Small intestine (tissue), 7 donors: ENCODE results near the gene MDM2. TPM values are rescaled to one million over a fixed set of nuclear protein-coding genes. Genes with fewer than 3 reads are reported as not detected.

Experiments used
- DNase-seq, 2 donors: peaks; one replicate each; pipeline versions ENCODE4 v3.0.0 to v3.0.0-alpha.2; 2013
- FAIRE-seq: peaks from 2 replicates; lab custom pipeline; 2012; peaks lifted over from hg19 to GRCh38; lab: Jason Lieb, UNC
- H3K27ac ChIP-seq, 3 donors: one replicate each; pipeline ENCODE4 v1.5.1; 2013; ENCODE audit warnings: low read length in 2 of 3, mild to moderate bottlenecking in 2 of 3, control low read depth in 1 of 3, inconsistent platforms in 1 of 3, low read depth in 1 of 3, moderate library complexity in 1 of 3
- H3K27me3 ChIP-seq, 3 donors: one replicate each; pipeline ENCODE4 v1.6.1; 2013; ENCODE audit warnings: low read length in 3 of 3, inconsistent platforms in 1 of 3; ENCODE audit not compliant: control insufficient read depth in 3 of 3, insufficient read depth in 3 of 3
- H3K36me3 ChIP-seq, 3 donors: one replicate each; pipeline ENCODE4 v1.6.1; 2013; ENCODE audit warnings: low read length in 3 of 3, inconsistent platforms in 1 of 3, low read depth in 1 of 3, mild to moderate bottlenecking in 1 of 3, moderate library complexity in 1 of 3; ENCODE audit not compliant: control insufficient read depth in 3 of 3, insufficient read depth in 2 of 3
- H3K4me1 ChIP-seq, 3 donors: one replicate each; pipeline ENCODE4 v1.6.1; 2013; ENCODE audit warnings: low read length in 2 of 3, inconsistent platforms in 1 of 3, low read depth in 1 of 3, mild to moderate bottlenecking in 1 of 3, moderate library complexity in 1 of 3; ENCODE audit not compliant: control insufficient read depth in 3 of 3, insufficient read depth in 2 of 3
- H3K4me3 ChIP-seq, 3 donors: one replicate each; pipeline ENCODE4 v1.5.1; 2013; ENCODE audit warnings: low read length in 3 of 3, control low read depth in 1 of 3, inconsistent platforms in 1 of 3, low read depth in 1 of 3, mild to moderate bottlenecking in 1 of 3, moderate library complexity in 1 of 3
- H3K9me3 ChIP-seq, 2 donors: one replicate each; pipeline ENCODE4 v1.6.1; 2013; ENCODE audit warnings: low read depth in 1 of 2, low read length in 1 of 2; ENCODE audit not compliant: control insufficient read depth in 2 of 2, insufficient read depth in 1 of 2
- WGBS, 3 donors: extraction: QIAGEN DNeasy Blood & Tissue Kit; methylation state at CpG; one replicate each; pipeline ENCODE4 v1.1.7; 2013; 5-methylcytosine and 5-hydroxymethylcytosine counted together
- polyA plus RNA-seq, 4 donors: library from polyadenylated mRNA; stranded (reverse) in 3 of 4; unstranded in 1 of 4; fragments of 200-250 nt in 3 of 4; fragments of 120-200 nt in 1 of 4; gene quantifications; one replicate each; pipeline versions ENCODE4 v1.2.1 to v1.2.3, GENCODE V29; 2013
- donor health status: healthy with polysubstance abuse.
- donor health status: control.
- donor health status: control.
- donor health status: Bipolar disorder and iron deficiency.
- donor health status: healthy.

The MDM2 gene
- polyA plus RNA-seq, 4 donors: 20.8 to 44.1 (median 29.6) TPM

GRCh38 chr12:68766646-68767045 lies 41.3 kb upstream of the MDM2 start:
- no peak for DNase-seq
- H3K4me1 ChIP-seq: no peaks in the 10 kb centered on the region
- 93 to 94% (median 93%) methylated on average over 2 of the region's 2 CpGs for WGBS, 3 donors
- H3K27me3 ChIP-seq: no peaks in the 10 kb centered on the region
- H3K4me3 ChIP-seq: no peak overlapping the region
- H3K9me3 ChIP-seq: no peaks in the 10 kb centered on the region
- no peak overlapping the region for H3K27ac ChIP-seq
- no peak for FAIRE-seq
- H3K36me3 ChIP-seq: peaks cover 0 to 18% (median 0%) of the 10 kb centered on the region in 3 donors

DNA sequence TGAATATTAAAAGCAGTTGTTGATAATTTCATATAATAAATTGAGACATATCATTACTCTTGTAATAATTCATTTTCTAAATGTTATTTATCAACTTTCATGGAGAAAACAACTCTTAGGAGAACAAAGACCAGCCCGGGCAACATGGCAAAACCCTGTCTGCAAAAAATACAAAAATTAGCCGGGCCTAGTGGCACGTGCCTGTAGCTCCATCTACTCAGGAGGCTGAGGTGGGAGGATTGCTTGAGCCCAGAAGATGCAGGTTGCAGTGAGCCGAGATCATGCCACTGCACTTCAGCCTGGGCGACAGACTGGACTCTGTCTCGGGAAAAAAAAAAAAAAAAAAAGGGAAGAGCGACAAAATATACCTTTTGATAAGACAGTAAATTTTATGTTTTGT lies 40.8 kb upstream of the MDM2 start:
- H3K4me1 ChIP-seq: no peaks in the 10 kb centered on the region
- H3K4me3 ChIP-seq: no peak overlapping the region
- H3K9me3 ChIP-seq: no peaks in the 10 kb centered on the region
- no peak overlapping the region for H3K27ac ChIP-seq
- 91 to 96% (median 95%) methylated on average over 7 of the region's 7 CpGs for WGBS, 3 donors
- no peak for FAIRE-seq
- H3K27me3 ChIP-seq: no peaks in the 10 kb centered on the region
- DNase-seq: no peak
- H3K36me3 ChIP-seq: peaks cover 0 to 15% (median 0%) of the 10 kb centered on the region in 3 donors

DNA sequence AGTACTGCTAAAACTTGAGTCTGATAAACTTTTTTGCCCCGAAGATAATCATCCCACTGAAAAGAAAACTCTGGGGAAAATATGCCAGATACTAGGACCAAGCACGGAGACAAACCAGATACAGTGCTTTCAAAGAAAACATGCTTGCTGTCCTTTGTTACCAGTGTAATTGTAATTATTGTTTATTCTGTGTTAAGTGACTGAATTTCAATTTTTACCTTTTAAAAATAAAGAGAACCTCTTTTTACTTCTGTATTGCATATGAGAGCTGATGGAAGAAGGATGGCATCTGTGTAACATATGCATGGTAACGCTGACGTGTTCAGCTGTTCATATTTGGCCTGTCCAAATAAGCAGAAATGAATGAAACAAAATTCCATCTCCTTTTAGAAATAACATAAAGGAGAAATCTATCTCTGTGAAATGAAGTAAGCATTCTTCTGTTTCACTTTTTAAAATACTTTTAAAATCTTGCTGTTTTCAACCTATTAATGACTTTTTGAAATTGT lies 39.5 kb upstream of the MDM2 start:
- Histone ChIP-seq H3K36me3 (peaks cover 0 to 6% (median 0%) of the 10 kb centered on the region in 3 donors), H3K27me3 (no peaks in the 10 kb centered on the region)

GRCh38 chr12:68769941-68770340 lies 38.0 kb upstream of the MDM2 start:
- DNase-seq: no peak
- FAIRE-seq: no peak
- WGBS, 3 donors: 91 to 100% (median 91%) methylated on average over 1 of the region's 1 CpG
- Histone ChIP-seq H3K27ac (no peak overlapping the region), H3K36me3 (peaks cover 0 to 4% (median 0%) of the 10 kb centered on the region in 3 donors), H3K27me3 (no peaks in the 10 kb centered on the region), H3K4me1 (no peaks in the 10 kb centered on the region), H3K9me3 (no peaks in the 10 kb centered on the region), H3K4me3 (no peak overlapping the region)

More for the DNA sequence above, 39.5 kb upstream of the MDM2 start:
- WGBS, 3 donors: 93 to 95% (median 94%) methylated on average over 4 of the region's 4 CpGs
- DNase-seq (no peak), FAIRE-seq (no peak)
- Histone ChIP-seq H3K27ac (no peak overlapping the region), H3K4me1 (no peaks in the 10 kb centered on the region), H3K4me3 (no peak overlapping the region), H3K9me3 (no peaks in the 10 kb centered on the region)

- H3K9me3 ChIP-seq: no peaks in the 10 kb centered on the region
- DNase-seq (no peak), FAIRE-seq (no peak)
- no peak overlapping the region for H3K4me3 ChIP-seq
- H3K27me3 ChIP-seq: no peaks in the 10 kb centered on the region
- H3K27ac ChIP-seq: no peak overlapping the region
- WGBS, 3 donors: 87 to 91% (median 89%) methylated on average over 5 of the region's 5 CpGs
- H3K4me1 ChIP-seq: no peaks in the 10 kb centered on the region
- H3K36me3 ChIP-seq: peaks cover 0 to 4% (median 0%) of the 10 kb centered on the region in 3 donors
Measured at GRCh38 chr12:68771223-68771925, 36.6 kb upstream of the MDM2 start.

- H3K27ac ChIP-seq: no peak overlapping the region
- H3K4me1 ChIP-seq: no peaks in the 10 kb centered on the region
- WGBS, 3 donors: 61 to 82% (median 74%) methylated on average over 8 of the region's 8 CpGs
- H3K4me3 ChIP-seq: no peak overlapping the region
- H3K9me3 ChIP-seq: no peaks in the 10 kb centered on the region
- no peak for DNase-seq
- H3K27me3 ChIP-seq: no peaks in the 10 kb centered on the region
- H3K36me3 ChIP-seq: no peaks in the 10 kb centered on the region
- FAIRE-seq: no peak
Measured at GRCh38 chr12:68772714-68773113, 35.3 kb upstream of the MDM2 start.

DNA sequence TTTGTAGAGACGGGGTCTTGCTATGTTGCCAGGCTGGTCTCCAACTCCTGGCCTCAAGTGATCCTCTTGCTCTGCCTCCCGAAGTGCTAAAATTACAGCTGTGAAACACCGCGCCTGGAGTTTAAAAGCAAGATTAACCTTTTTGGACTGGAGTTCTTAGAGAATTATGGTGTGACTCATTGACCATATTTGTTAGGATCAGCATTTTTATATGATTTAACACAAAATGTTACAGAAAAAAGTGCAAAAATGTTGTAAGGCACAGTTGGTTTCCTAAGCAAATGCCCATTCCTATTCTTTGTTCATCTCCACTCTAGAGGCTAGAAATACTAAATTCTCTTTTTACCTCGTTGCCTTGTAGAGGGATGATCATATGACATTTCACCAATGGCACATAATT lies 34.4 kb upstream of the MDM2 start:
- 89 to 94% (median 90%) methylated on average over 5 of the region's 5 CpGs for WGBS, 3 donors
- H3K27ac ChIP-seq: no peak overlapping the region

DNA sequence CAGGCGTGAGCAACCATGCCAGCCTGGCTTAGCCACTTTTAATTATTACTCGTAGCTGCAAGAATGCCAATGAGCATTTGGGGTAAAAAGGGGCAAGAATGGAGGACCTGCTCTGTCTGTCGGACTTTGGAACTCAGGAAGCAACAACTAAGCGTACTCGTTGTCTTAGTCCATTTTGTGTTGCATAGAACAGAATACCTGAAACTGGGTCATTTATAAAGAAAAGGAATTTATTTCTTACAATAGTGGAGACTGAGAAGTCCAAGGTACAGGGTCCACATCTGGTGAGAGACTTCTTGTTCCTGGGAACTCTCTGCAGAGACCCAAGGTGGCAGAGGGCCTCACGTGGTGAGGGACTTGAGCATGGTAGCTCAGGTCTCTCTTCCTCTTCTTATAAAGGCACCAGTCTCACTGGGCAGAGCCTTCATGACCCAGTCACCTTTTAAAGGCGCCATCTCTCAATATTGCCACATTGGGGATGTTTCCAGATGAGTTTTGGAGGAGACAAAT lies 32.8 kb upstream of the MDM2 start:
- FAIRE-seq: no peak
- Histone ChIP-seq H3K36me3 (no peaks in the 10 kb centered on the region), H3K4me1 (no peaks in the 10 kb centered on the region), H3K4me3 (no peak overlapping the region), H3K9me3 (no peaks in the 10 kb centered on the region), H3K27ac (no peak overlapping the region), H3K27me3 (no peaks in the 10 kb centered on the region)
- peak in 1 of 2 donors; percentile 60 for DNase-seq
- 88 to 92% (median 91%) methylated on average over 7 of the region's 7 CpGs for WGBS, 3 donors

More for the DNA sequence above, 34.4 kb upstream of the MDM2 start:
- DNase-seq (no peak), FAIRE-seq (no peak)
- Histone ChIP-seq H3K27me3 (no peaks in the 10 kb centered on the region), H3K4me1 (no peaks in the 10 kb centered on the region), H3K9me3 (no peaks in the 10 kb centered on the region), H3K4me3 (no peak overlapping the region), H3K36me3 (no peaks in the 10 kb centered on the region)
